ENCODE measurements around the gene PCMTD2.

The PCMTD2 gene

DNA sequence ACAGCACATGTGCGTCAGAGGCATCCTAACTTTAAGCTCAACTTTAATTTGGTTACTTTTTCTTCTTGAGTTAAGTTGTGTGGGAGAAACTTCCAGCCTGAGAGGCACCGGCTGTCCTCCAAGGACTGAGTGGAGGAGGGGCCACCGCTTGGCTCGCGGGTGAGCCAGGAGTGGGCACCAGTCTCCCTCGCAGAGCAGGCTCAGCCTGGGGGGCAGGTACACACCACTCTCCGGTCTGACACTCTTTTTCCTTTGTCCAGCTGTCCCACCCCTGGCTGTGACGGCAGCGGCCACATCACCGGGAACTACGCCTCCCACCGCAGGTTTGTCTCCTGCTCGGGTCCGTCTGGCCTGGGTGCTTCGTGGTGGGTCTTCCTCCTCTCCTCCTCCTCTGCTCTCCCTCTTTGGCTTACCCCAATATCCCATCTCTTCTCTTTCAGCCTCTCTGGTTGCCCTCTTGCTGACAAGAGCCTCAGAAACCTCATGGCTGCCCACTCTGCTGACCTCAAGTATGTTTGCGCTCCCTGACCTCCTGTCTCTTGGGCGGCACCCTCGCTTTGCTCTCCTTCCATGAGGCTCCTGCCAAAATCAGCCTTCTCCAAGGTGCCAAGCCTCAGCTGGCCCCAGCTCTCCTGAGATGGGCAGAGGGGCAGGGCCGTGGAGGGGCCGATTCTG is 32.6 kb upstream of the PCMTD2 start:
- TF ChIP-seq FOXP2 (optimal IDR thresholded peaks at IDR 0.05; ENCODE audit: borderline replicate concordance, extremely low read depth, extremely low read length, insufficient read depth) (no peak), TAF1 (IDR thresholded peaks at IDR 0.05; ENCODE audit: borderline replicate concordance, insufficient read depth, low read length) (no peak), SIN3A (IDR thresholded peaks at IDR 0.05; ENCODE audit: borderline replicate concordance, insufficient read depth, low read length) (no peak), REST (IDR thresholded peaks at IDR 0.05; ENCODE audit: insufficient read depth in 1 of 2, low read depth in 2 of 2, low read length in 2 of 2) (no peak), POLR2AphosphoS5 (IDR thresholded peaks at IDR 0.05; ENCODE audit: low read depth, low read length) (no peak)

DNA sequence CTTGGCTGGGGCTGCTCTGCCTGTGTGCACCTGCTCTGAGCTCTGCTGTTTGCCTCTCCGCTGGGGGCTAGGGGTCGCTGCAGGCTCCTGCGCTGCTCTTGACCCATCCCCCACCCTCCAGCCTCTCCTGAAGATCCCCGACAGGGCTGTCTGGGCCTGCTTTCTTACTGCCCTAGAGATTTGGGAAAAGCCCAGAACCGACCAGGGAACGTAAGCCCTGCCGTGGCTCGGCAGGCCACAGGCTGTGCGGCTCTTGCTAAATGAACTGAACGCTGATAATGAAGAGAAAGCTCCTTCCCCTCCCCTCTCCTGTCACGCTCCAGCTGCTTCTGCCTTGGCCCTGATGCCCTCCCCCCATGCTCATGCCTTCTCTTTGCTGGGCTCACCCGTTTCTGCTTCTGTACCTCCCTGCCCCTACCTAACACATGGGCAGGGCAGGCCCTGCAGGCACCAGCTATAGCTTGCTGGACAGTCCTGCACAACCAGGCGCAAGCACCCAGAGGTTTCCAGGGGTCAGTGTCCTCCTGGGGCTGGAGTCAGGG is 32.0 kb upstream of the PCMTD2 start:
- TF ChIP-seq SIN3A (IDR thresholded peaks at IDR 0.05; ENCODE audit: borderline replicate concordance, insufficient read depth, low read length), result no peak
- no peak for TF ChIP-seq POLR2AphosphoS5 (IDR thresholded peaks at IDR 0.05; ENCODE audit: low read depth, low read length)
- TF ChIP-seq TAF1 (IDR thresholded peaks at IDR 0.05; ENCODE audit: borderline replicate concordance, insufficient read depth, low read length), result no peak
- TF ChIP-seq REST (IDR thresholded peaks at IDR 0.05; ENCODE audit: insufficient read depth in 1 of 2, low read depth in 2 of 2, low read length in 2 of 2), result no peak
- TF ChIP-seq FOXP2 (optimal IDR thresholded peaks at IDR 0.05; ENCODE audit: borderline replicate concordance, extremely low read depth, extremely low read length, insufficient read depth), result no peak

- TF ChIP-seq POLR2AphosphoS5 (IDR thresholded peaks at IDR 0.05; ENCODE audit: low read depth, low read length) (no peak), TAF1 (IDR thresholded peaks at IDR 0.05; ENCODE audit: borderline replicate concordance, insufficient read depth, low read length) (no peak), REST (IDR thresholded peaks at IDR 0.05; ENCODE audit: insufficient read depth in 1 of 2, low read depth in 2 of 2, low read length in 2 of 2) (no peak), FOXP2 (optimal IDR thresholded peaks at IDR 0.05; ENCODE audit: borderline replicate concordance, extremely low read depth, extremely low read length, insufficient read depth) (no peak), SIN3A (IDR thresholded peaks at IDR 0.05; ENCODE audit: borderline replicate concordance, insufficient read depth, low read length) (no peak)
Measured at GRCh38 chr20:64224351-64225170, 31.0 kb upstream of the PCMTD2 start.

DNA sequence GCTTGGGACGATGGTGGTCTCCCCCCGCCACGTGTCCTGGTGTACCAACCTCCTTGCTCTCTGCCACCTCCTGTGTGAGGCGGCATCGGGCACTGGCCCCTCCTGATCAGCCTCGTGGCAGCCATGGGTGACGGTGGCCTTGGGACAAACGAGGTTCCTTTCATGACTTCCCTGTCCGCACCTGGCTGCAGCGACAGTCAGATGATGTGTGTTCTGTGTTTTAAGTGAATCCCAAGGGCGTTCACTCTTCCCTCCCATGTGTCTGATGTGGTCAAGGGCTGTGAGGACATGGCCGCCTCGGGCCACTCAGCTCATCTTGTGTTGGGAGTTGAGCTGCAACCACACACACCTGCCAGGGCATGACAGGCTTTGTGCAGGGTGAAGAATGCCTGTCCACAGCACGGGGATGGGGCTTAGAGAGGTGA is 30.4 kb upstream of the PCMTD2 start:
- TF ChIP-seq POLR2AphosphoS5 (IDR thresholded peaks at IDR 0.05; ENCODE audit: low read depth, low read length) (no peak), TAF1 (IDR thresholded peaks at IDR 0.05; ENCODE audit: borderline replicate concordance, insufficient read depth, low read length) (no peak), SIN3A (IDR thresholded peaks at IDR 0.05; ENCODE audit: borderline replicate concordance, insufficient read depth, low read length) (no peak), REST (IDR thresholded peaks at IDR 0.05; ENCODE audit: insufficient read depth in 1 of 2, low read depth in 2 of 2, low read length in 2 of 2) (no peak), FOXP2 (optimal IDR thresholded peaks at IDR 0.05; ENCODE audit: borderline replicate concordance, extremely low read depth, extremely low read length, insufficient read depth) (no peak)

All from PFSK-1 (cell line).